Hepatocyte (in vitro differentiated cells): ENCODE results near the gene DPP3. TPM values are rescaled to one million over a fixed set of nuclear protein-coding genes. Genes with fewer than 3 reads are reported as not detected.

ENCODE experiments used
- DNase-seq: peaks from one replicate; pipeline ENCODE4 v3.0.0-alpha.2; 2016; ENCODE audit warnings: low spot score
- H2AFZ ChIP-seq: fragments of 200-600 bp; sonication (generic); 2 replicates; pipeline ENCODE4 v1.6.0; 2016; ENCODE audit warnings: antibody characterized with exemption, mild to moderate bottlenecking
- H3K27ac ChIP-seq: fragments of 200-600 bp; sonication (generic); 2 replicates; pipeline ENCODE4 v1.5.1; 2016; ENCODE audit warnings: mild to moderate bottlenecking
- H3K27me3 ChIP-seq: fragments of 200-600 bp; sonication (generic); 2 replicates; pipeline ENCODE4 v1.6.1; 2016
- H3K36me3 ChIP-seq: fragments of 200-600 bp; sonication (generic); replicated peaks from 2 replicates; pipeline ENCODE4 v1.5.1; 2016; ENCODE audit warnings: low read depth; ENCODE audit not compliant: insufficient read depth
- H3K4me1 ChIP-seq: fragments of 200-600 bp; sonication (generic); 2 replicates; pipeline ENCODE4 v1.5.1; 2016; ENCODE audit warnings: mild to moderate bottlenecking, moderate library complexity; ENCODE audit not compliant: insufficient read depth
- H3K4me2 ChIP-seq: fragments of 200-600 bp; sonication (generic); 2 replicates; pipeline ENCODE4 v1.6.0; 2016
- H3K4me3 ChIP-seq: fragments of 200-600 bp; sonication (generic); 2 replicates; pipeline ENCODE4 v1.5.1; 2016; ENCODE audit warnings: mild to moderate bottlenecking
- H3K79me2 ChIP-seq: fragments of 200-600 bp; sonication (generic); 2 replicates; pipeline ENCODE4 v1.6.0; 2017; ENCODE audit warnings: mild to moderate bottlenecking
- H3K9me2 ChIP-seq: fragments of 200-600 bp; sonication (generic); replicated peaks from 2 replicates; pipeline ENCODE4 v1.6.0; 2017; ENCODE audit warnings: mild to moderate bottlenecking; ENCODE audit not compliant: insufficient read depth
- H3K9me3 ChIP-seq: fragments of 200-600 bp; sonication (generic); 2 replicates; pipeline ENCODE4 v1.5.1; 2016; ENCODE audit warnings: low read depth, mild to moderate bottlenecking
- H4K20me1 ChIP-seq: fragments of 200-600 bp; sonication (generic); 2 replicates; pipeline ENCODE4 v1.6.0; 2016; ENCODE audit warnings: mild to moderate bottlenecking; ENCODE audit not compliant: insufficient read depth, poor library complexity, severe bottlenecking
- CTCF ChIP-seq: fragments of 200-600 bp; sonication (generic); IDR thresholded peaks from 2 replicates; pipeline ENCODE4 v1.5.1; 2016; ENCODE audit warnings: antibody characterized with exemption, mild to moderate bottlenecking; ENCODE audit not compliant: poor library complexity
- EZH2 ChIP-seq: fragments of 200-600 bp; sonication (generic); IDR thresholded peaks from 2 replicates; pipeline ENCODE4 v1.6.1; 2016; ENCODE audit warnings: antibody characterized with exemption, mild to moderate bottlenecking, borderline replicate concordance
- EZH2phosphoT487 ChIP-seq: fragments of 200-600 bp; sonication (generic); IDR thresholded peaks from one replicate; pipeline ENCODE4 v1.6.1; 2018; ENCODE audit warnings: antibody characterized with exemption, mild to moderate bottlenecking, low read depth, moderate library complexity; ENCODE audit not compliant: unreplicated experiment, severe bottlenecking
- WGBS: methylation state at CpG from one replicate; pipeline ENCODE4 v1.1.6; 2016; ENCODE audit warnings: low lambda C conversion rate; ENCODE audit errors: missing lambda C conversion rate; 5-methylcytosine and 5-hydroxymethylcytosine counted together
- polyA plus RNA-seq: library from polyadenylated mRNA; unstranded; fragments of >200 nt; fragmentation: Nextera tagmentation; extraction: Ambion mirVana; gene quantifications from 2 replicates; pipeline ENCODE4 v1.2.1, GENCODE V29; 2016
- total RNA-seq: library from RNA; depleted of rRNA; stranded (reverse); fragments of >200 nt; gene quantifications from 2 replicates; pipeline ENCODE4 v1.2.3, GENCODE V29; 2014

The DPP3 gene
- total and polyA plus RNA-seq, 2 experiments from 2014 or later = 56.0 to 57.3 TPM

- H2AFZ ChIP-seq = no peak overlapping the region
- H3K9me2 ChIP-seq = no peaks in the 10 kb centered on the region
- no peak for DNase-seq
- H3K9me3 ChIP-seq = no peaks in the 10 kb centered on the region
- H3K4me3 ChIP-seq = no peak overlapping the region
- H3K27ac ChIP-seq = no peak overlapping the region
- TF ChIP-seq EZH2phosphoT487 = no peak
- no peaks in the 10 kb centered on the region for H3K79me2 ChIP-seq
- no peaks in the 10 kb centered on the region for H3K27me3 ChIP-seq
- H3K4me2 ChIP-seq = no peak overlapping the region
- WGBS = 94% methylated on average over 12 of the region's 13 CpGs
- H4K20me1 ChIP-seq = no peaks in the 10 kb centered on the region
- no peaks in the 10 kb centered on the region for H3K36me3 ChIP-seq
- no peaks in the 10 kb centered on the region for H3K4me1 ChIP-seq
Measured at GRCh38 chr11:66529655-66530054, 49.4 kb downstream of the DPP3 start.

GRCh38 chr11:66530927-66531709 lies 50.9 kb downstream of the DPP3 start:
- no peak overlapping the region for H3K4me2 ChIP-seq
- no peaks in the 10 kb centered on the region for H3K79me2 ChIP-seq
- WGBS = 95% methylated on average over 10 of the region's 10 CpGs

GRCh38 chr11:66531841-66532240 lies 51.6 kb downstream of the DPP3 start:
- H3K4me1 ChIP-seq = no peaks in the 10 kb centered on the region
- DNase-seq = no peak
- H3K4me2 ChIP-seq = no peak overlapping the region
- no peaks in the 10 kb centered on the region for H3K27me3 ChIP-seq
- no peaks in the 10 kb centered on the region for H4K20me1 ChIP-seq
- 94% methylated on average over 11 of the region's 11 CpGs for WGBS
- H2AFZ ChIP-seq = no peak overlapping the region
- H3K27ac ChIP-seq = no peak overlapping the region
- H3K36me3 ChIP-seq = no peaks in the 10 kb centered on the region
- H3K79me2 ChIP-seq = no peaks in the 10 kb centered on the region
- no peak overlapping the region for H3K4me3 ChIP-seq
- no peaks in the 10 kb centered on the region for H3K9me3 ChIP-seq
- TF ChIP-seq EZH2 (no peak), CTCF (no peak), EZH2phosphoT487 (no peak)
- H3K9me2 ChIP-seq = no peaks in the 10 kb centered on the region

More at GRCh38 chr11:66530927-66531709, 50.9 kb downstream of the DPP3 start:
- no peaks in the 10 kb centered on the region for H3K9me3 ChIP-seq
- no peak for TF ChIP-seq EZH2
- TF ChIP-seq CTCF = no peak
- no peak for TF ChIP-seq EZH2phosphoT487
- no peak overlapping the region for H3K27ac ChIP-seq
- no peaks in the 10 kb centered on the region for H3K36me3 ChIP-seq
- H4K20me1 ChIP-seq = no peaks in the 10 kb centered on the region
- H3K4me1 ChIP-seq = no peaks in the 10 kb centered on the region
- H3K27me3 ChIP-seq = no peaks in the 10 kb centered on the region
- no peak overlapping the region for H3K4me3 ChIP-seq
- H3K9me2 ChIP-seq = no peaks in the 10 kb centered on the region
- H2AFZ ChIP-seq = no peak overlapping the region
- no peak for DNase-seq

GRCh38 chr11:66532784-66533183 lies 52.5 kb downstream of the DPP3 start:
- WGBS = 95% methylated on average over 6 of the region's 6 CpGs
- no peak overlapping the region for H3K27ac ChIP-seq
- TF ChIP-seq EZH2phosphoT487 = no peak
- no peak for TF ChIP-seq EZH2
- no peak for TF ChIP-seq CTCF
- H3K27me3 ChIP-seq = no peaks in the 10 kb centered on the region
- H3K4me2 ChIP-seq = no peak overlapping the region
- no peaks in the 10 kb centered on the region for H3K9me3 ChIP-seq
- H4K20me1 ChIP-seq = no peaks in the 10 kb centered on the region
- H3K4me3 ChIP-seq = no peak overlapping the region
- H3K9me2 ChIP-seq = no peaks in the 10 kb centered on the region
- H3K36me3 ChIP-seq = no peaks in the 10 kb centered on the region
- H3K4me1 ChIP-seq = no peaks in the 10 kb centered on the region
- no peak overlapping the region for H2AFZ ChIP-seq
- no peaks in the 10 kb centered on the region for H3K79me2 ChIP-seq
- DNase-seq = no peak
